ENCODE results near the gene ABTB1.

DNA sequence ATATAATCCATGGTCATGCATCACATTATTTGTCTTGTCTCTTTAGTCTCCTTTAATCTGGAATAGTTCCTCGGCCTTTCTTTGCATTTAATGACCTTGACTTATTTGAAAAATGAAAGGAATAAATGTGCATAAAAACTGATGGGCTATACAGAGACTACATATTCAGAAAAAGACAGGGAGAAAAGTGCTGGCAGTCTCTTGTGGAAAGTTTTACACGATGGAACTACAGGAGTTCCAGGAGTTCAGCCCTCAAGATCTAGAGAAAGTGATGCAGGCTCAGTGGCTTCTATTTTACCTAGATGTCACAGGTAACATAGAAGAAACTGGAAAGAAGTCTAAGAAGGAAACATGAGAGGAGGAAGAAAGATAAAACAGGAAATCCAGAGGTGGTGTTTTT is 7.6 kb upstream of the ABTB1 start:
- TF ChIP-seq EZH2 (IDR thresholded peaks at IDR 0.05) (no peak), POLR2AphosphoS5 (IDR thresholded peaks at IDR 0.05; ENCODE audit: borderline replicate concordance, low read depth, low read length) (no peak), FOXP2 (optimal IDR thresholded peaks at IDR 0.05; ENCODE audit: control extremely low read depth, extremely low read length, insufficient read depth) (no peak)

Data from SK-N-MC (cell line).